Measurements from ENCODE around the gene RBM6.
"Not testable (repeated sequence)": the region's sequence is repeated elsewhere in the genome, so short reads cannot be mapped to it uniquely, and the experiment has no call there.

RBM6 gene, protein sequence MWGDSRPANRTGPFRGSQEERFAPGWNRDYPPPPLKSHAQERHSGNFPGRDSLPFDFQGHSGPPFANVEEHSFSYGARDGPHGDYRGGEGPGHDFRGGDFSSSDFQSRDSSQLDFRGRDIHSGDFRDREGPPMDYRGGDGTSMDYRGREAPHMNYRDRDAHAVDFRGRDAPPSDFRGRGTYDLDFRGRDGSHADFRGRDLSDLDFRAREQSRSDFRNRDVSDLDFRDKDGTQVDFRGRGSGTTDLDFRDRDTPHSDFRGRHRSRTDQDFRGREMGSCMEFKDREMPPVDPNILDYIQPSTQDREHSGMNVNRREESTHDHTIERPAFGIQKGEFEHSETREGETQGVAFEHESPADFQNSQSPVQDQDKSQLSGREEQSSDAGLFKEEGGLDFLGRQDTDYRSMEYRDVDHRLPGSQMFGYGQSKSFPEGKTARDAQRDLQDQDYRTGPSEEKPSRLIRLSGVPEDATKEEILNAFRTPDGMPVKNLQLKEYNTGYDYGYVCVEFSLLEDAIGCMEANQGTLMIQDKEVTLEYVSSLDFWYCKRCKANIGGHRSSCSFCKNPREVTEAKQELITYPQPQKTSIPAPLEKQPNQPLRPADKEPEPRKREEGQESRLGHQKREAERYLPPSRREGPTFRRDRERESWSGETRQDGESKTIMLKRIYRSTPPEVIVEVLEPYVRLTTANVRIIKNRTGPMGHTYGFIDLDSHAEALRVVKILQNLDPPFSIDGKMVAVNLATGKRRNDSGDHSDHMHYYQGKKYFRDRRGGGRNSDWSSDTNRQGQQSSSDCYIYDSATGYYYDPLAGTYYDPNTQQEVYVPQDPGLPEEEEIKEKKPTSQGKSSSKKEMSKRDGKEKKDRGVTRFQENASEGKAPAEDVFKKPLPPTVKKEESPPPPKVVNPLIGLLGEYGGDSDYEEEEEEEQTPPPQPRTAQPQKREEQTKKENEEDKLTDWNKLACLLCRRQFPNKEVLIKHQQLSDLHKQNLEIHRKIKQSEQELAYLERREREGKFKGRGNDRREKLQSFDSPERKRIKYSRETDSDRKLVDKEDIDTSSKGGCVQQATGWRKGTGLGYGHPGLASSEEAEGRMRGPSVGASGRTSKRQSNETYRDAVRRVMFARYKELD

DNA sequence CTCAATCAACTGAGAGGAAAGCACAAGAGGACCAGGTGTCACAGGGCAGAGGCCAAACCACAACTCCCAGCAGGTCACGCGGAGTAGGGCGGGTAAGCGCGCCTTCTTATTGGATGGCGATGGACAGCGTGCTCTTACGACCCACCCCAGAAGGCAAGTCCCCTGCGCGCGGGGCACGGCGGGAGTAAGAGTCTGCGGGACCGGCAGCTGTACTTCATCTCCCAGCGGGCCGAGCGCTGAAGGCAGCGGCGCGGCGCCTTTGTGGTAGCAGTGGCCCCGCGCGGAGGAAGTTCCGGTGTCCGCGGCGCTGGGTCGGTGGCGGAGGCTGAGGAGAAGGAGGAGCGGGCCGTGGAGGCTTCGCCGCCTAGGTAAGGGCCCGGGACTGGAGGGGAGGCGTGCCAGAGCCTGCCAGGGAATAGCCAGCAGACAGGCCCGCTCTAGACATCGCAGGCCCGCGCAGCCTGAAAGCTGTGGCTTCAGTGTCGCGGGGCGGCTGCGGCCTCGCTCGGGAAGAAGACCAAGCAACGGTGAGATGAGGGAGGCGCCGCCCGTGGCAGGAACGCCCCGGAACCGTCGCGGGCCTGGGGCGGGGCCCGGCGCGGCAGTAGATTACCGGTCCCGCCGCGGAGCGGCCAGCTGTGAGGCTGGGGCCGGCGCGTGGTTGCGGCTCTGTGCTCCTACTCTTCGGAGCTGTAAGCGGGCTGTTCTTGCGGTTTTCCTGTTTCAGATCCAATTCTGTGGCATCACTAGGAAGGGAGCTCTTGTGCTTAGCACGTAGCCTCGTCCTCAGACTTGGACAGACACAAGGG lies at the start of gene RBM6:
TSS of gene RBM6 (plus strand) at position 293 of the 809 bp plus-strand sequence. CDS start 22,492 bp downstream, outside the sequence.
- ATAC-seq (replicated peaks) (peak; percentile 95), DNase-seq (peak; percentile 95)
- Mint-ChIP-seq H3K36me3 (peaks cover 12 to 22% of the 10 kb centered on the region in 2 donors), H3K27me3 (no peaks in the 10 kb centered on the region), H3K27ac (peak within 1 kb of the TSS; percentile 98), H3K9me3 (peaks cover 2 to 3% of the 10 kb centered on the region in 2 donors), H3K4me1 (peaks cover 15 to 37% of the 10 kb centered on the region in 2 donors), H3K4me3 (peak within 1 kb of the TSS; percentile 96 to 99)

DNA sequence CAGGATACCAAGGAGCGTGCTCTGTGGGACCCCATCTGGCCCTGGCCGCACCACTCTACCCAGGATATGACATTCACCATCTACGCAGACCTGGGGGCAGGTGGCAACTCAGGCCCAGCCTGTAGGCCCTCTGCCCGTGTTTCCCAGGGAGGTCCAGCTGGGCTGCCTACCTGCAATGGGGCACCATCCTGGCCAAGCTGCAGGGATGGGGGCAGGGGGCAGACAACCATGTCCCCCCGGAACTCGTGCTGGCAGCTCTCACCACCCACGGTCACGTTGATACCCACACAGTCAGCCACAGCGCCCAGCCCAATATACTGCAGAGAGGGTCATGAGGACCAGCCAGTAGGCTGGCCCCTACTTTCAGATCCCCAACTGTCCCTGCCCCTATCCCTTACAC lies 44.2 kb upstream of the RBM6 start:
- H3K4me1 Mint-ChIP-seq: no peaks in the 10 kb centered on the region
- no peak overlapping the region for H3K4me3 Mint-ChIP-seq
- H3K9me3 Mint-ChIP-seq: no peaks in the 10 kb centered on the region
- ATAC-seq (replicated peaks): no peak
- H3K36me3 Mint-ChIP-seq: no peaks in the 10 kb centered on the region
- H3K27me3 Mint-ChIP-seq: no peaks in the 10 kb centered on the region
- no peak for DNase-seq
- H3K27ac Mint-ChIP-seq: no peak overlapping the region

DNA sequence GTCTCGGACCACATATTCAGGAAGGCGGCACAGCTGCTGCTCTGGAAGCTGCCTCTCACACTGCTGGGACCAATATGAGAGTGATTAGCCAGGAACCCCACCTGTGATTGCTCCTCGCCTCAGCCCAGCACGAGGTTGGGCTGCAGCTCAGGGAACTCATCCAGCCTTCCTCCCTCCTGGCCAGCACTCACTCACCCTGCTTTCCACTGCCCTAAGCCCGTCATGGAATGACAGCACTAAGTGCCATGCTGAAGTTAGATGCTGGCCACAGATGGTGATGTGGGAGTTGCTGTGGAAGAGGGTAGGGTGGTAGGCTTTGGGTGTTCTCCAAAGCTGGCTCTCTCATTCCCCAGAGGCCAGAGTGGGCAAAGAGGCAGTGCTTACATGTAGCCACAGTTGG lies 43.6 kb upstream of the RBM6 start:
- no peaks in the 10 kb centered on the region for H3K36me3 Mint-ChIP-seq
- H3K4me1 Mint-ChIP-seq: peaks cover 0 to under 1% of the 10 kb centered on the region in 2 donors
- DNase-seq: no peak
- no peak for ATAC-seq (replicated peaks)
- no peak overlapping the region for H3K4me3 Mint-ChIP-seq
- H3K27me3 Mint-ChIP-seq: no peaks in the 10 kb centered on the region
- no peak overlapping the region for H3K27ac Mint-ChIP-seq
- no peaks in the 10 kb centered on the region for H3K9me3 Mint-ChIP-seq

DNA sequence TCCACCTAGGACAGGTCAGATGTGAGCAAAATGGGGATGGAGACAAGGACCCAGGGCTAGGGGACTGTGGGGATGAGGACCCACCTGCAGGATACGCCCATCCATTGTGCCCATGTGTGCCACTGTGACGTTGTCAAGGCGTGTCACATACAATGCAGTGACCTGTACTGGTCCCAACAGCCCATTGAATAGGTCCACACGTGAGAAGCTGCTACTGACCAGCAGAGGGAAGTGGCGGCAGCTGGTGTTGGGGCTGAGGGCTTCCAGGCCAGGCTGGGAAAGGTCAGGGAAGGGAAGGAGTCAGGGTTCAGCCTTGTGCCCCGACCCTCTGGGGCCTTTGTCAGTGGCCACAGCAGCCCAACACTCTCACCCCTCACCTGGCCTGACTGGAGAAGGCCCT lies 41.0 kb upstream of the RBM6 start:
- no peak for ATAC-seq (replicated peaks)
- no peak overlapping the region for H3K27ac Mint-ChIP-seq
- H3K4me1 Mint-ChIP-seq: peaks cover 3 to 4% of the 10 kb centered on the region in 2 donors
- peaks cover 0 to 2% of the 10 kb centered on the region in 2 donors for H3K36me3 Mint-ChIP-seq
- no peaks in the 10 kb centered on the region for H3K27me3 Mint-ChIP-seq
- DNase-seq: no peak
- no peak overlapping the region for H3K4me3 Mint-ChIP-seq
- no peaks in the 10 kb centered on the region for H3K9me3 Mint-ChIP-seq

DNA sequence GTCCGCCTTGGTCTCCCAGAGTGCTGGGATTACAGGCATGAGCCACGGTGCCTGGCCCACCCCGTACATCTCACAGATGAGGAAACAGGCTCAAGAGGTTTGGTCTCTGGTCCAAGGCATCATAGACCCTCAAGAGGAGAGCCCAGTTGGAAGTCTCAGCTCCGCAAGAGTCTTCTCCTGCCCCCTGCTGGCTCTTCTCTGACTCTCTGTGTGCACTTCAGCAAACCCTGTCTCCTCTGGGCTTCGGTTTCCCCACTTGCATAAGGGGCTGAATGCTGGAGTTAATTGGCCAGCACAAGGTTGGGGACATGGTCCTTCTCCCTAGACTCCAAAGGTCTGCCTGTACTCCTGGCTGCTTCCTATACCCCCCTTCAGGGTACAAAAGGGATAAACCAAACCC lies 40.1 kb upstream of the RBM6 start:
- Mint-ChIP-seq H3K27ac (no peak overlapping the region), H3K4me1 (peaks cover 6 to 7% of the 10 kb centered on the region in 2 donors), H3K4me3 (no peak overlapping the region), H3K36me3 (peaks cover 0 to 3% of the 10 kb centered on the region in 2 donors), H3K27me3 (no peaks in the 10 kb centered on the region), H3K9me3 (no peaks in the 10 kb centered on the region)
- DNase-seq: no peak
- no peak for ATAC-seq (replicated peaks)

DNA sequence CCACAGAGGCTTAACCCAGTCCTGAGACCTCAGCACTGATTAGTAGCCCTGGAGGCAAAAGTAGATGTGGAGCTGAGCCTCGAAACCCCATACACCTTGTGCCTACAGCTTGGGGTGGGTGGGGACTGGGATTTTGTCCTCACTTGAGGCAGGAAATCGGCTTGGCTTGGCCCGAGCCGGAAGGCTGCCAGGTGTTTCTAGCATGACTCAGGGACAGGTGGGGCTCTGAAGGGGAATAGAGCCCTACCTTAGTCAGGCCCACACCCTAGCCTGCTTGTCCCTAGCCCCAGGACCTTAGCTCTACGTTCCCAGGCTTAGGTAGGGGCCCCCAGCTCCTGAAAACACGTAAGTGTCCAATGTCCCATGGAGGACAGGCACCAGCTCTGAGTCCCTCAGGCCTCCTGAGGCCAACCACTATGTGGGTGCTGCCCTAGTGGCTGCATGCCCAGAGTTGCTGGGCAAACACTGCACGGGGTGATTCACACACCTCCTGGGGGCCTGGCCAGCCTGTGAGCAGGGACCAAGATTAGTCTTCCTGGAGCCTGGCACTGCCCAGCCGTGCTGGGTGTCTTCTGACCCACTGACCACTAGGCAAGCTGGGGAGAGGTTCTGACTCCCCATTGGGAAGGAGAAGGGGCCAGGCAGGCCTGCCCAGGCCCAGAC lies 39.3 kb upstream of the RBM6 start:
- Mint-ChIP-seq H3K27me3 (no peaks in the 10 kb centered on the region), H3K36me3 (peaks cover 0 to 3% of the 10 kb centered on the region in 2 donors), H3K4me3 (no peak overlapping the region), H3K9me3 (no peaks in the 10 kb centered on the region), H3K27ac (no peak overlapping the region), H3K4me1 (peaks cover 9 to 11% of the 10 kb centered on the region in 2 donors)
- no peak for DNase-seq
- ATAC-seq (replicated peaks): no peak

DNA sequence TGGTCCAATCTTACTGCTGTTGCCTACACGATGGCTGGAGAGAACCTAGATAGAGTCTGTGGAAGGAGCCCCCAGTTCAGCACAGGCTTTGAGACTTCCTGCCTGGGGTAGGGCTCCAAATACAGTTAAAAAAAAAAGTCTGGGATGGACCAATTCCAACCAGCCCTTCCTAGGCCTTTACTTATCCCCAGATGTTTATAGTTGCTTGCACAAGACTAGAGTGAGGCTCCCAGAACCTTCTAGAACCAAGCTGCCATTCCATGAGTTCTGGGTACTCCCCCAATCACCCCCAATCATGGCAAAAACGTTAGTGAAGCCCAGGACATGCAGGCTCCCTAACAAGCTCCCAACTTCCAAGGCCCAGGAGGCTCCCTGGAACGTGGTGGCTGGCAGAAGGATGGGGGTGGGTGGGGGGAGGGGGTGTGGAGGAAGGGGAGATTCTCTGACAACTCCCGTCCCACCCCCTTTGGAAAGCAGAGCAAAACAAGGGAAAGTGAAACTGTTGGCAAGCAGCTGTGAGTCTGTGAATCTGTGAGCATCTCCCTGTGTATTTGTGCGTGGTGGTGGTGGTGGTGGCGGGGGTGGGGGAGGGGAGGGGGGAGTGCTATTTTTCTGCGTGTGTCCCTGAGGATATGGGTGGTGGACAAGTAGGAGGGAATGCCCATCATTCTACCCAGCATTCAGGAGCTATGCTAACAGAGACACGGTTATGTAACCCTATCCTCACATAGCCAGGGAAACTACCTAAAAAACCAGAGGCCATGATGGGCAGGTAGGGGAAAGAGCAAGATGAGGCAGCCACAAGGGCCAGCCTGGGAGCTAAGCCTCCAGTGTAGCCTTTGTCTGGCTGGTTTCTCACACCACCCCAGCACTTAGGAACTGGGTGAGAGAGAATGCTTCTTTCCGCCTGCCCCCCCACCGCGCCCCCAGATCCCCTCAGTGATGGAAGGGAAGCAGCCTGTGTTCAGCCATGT lies 38.3 kb upstream of the RBM6 start:
- no peak for ATAC-seq (replicated peaks)
- Mint-ChIP-seq H3K27ac (peak overlapping the region; percentile 20), H3K9me3 (no peaks in the 10 kb centered on the region), H3K4me1 (peaks cover 16 to 22% of the 10 kb centered on the region in 2 donors), H3K36me3 (peaks cover 0 to 3% of the 10 kb centered on the region in 2 donors), H3K4me3 (no peak overlapping the region), H3K27me3 (no peaks in the 10 kb centered on the region)
- DNase-seq: no peak

DNA sequence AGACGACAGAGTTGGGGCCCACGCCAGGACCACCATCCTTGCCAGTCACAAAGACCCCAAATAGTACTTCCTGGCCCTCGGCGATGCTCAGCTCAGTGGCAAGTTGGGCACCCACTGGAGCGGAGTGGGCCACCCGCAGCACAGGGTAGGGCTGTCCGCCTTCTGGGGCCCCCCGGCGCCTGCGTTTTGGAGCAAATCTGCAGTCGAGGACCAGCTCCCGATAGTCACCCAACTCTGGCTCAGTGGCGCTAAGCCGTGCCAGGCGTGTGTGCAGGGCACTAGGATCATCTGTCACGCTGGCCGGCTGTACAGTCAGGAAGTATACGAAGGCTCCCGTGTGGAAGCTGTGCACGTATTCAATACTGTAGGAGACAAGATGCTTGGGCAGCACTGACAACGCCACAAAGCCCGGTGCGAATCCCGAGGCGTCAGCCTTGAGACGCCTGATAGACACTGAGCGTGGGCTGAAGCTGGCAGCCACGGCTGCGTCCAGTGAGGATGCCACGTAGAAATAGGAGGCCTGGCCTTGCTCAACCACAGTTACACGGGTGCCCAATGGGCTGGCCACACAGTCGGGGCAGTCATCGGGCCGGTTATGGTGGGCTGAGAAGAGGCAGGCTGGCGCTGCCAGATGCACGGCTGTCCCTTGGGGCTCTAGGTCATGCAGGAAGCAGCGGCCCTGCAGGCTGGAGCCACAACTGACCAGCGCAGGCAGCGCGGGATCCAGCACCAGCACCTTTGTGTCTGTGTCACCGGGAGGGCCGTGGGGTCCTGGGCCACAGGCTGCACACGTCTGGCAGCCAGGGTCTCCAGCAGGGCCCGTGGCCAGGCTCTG lies 37.2 kb upstream of the RBM6 start:
- no peak overlapping the region for H3K4me3 Mint-ChIP-seq

DNA sequence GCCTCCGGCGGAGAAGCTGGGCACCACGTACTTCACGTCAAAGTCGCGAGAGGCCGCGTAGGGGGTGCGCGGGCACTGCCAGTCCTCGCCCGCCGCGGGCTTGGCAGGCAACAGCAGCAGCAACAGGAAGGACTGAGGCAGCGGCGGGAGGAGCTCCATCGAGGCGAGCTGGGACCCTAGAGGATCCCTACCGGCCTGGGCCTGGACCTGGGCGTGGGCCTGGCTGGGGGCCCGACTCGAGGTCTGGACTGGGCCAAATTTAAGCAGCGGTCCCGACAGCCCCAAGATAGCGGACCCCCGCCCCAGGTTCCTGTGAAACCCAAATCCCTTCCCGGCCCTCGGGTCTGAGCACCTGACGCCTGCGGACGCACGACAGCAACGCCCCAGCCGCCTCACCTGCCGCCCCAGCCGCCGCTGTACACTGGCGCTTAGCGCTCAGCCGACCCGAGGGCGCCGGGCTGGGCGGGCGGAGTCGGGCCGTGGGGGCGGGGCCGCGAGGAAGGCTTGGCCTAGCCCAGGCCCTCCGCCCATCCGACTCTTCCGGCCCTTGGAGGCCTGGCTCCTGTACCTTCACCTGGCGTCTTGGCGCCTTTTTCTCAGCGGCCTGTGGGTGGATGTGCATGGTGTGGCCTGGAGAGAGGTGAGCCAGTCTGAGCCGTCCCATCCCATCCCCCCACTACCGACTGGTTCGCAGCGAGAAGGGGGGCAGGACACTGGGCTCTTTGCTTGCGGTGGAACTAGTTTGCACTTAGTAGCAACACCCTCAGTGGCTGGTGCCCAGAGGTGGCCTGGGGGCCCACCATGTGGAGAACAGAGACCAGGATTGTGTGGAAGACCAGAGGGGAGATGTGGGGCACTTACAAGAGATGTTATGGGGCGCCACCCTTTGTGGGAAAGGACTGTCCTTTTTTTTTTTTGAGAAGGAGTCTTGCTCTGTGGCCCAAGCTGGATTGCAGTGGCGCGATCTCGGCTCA lies 36.2 kb upstream of the RBM6 start, which contains the start of gene MST1R:
TSS of gene MST1R (minus strand) at position 423 of the 974 bp plus-strand sequence. CDS start at position 159, 264 bp downstream.
- Mint-ChIP-seq H3K9me3 (no peaks in the 10 kb centered on the region), H3K36me3 (peaks cover 0 to 3% of the 10 kb centered on the region in 2 donors), H3K4me1 (peaks cover 19 to 23% of the 10 kb centered on the region in 2 donors), H3K4me3 (peak within 1 kb of the TSS; percentile 80 to 86), H3K27ac (peak within 1 kb of the TSS; percentile 85), H3K27me3 (no peaks in the 10 kb centered on the region)
- DNase-seq: peak; percentile 64
- peak; percentile 95 to 97 for ATAC-seq (replicated peaks)

More for the DNA sequence above, 37.2 kb upstream of the RBM6 start:
- H3K27me3 Mint-ChIP-seq: no peaks in the 10 kb centered on the region
- H3K9me3 Mint-ChIP-seq: no peaks in the 10 kb centered on the region
- ATAC-seq (replicated peaks) (no peak), DNase-seq (no peak)
- no peak overlapping the region for H3K27ac Mint-ChIP-seq
- H3K36me3 Mint-ChIP-seq: peaks cover 0 to 3% of the 10 kb centered on the region in 2 donors
- peaks cover 19 to 23% of the 10 kb centered on the region in 2 donors for H3K4me1 Mint-ChIP-seq

DNA sequence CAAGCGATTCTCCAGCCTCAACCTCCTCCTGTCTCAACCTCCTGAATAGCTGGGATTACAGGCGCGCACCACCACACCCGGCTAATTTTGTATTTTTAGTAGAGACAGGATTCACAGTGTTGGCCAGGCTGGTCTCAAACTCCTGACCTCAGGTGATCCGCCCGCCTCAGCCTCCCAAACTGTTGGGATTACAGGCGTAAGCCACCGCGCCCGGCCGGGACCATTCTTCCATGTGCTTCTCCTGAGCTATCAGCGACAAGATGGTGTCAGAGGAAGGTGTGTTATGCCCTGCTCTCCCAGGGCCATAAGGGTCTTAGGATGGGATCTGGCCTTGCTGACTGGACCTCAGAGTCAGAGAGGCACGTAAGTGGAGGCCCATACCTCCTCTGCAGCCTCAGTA lies 35.5 kb upstream of the RBM6 start:
- H3K9me3 Mint-ChIP-seq; H3K27ac Mint-ChIP-seq; H3K36me3 Mint-ChIP-seq; ATAC-seq (replicated peaks); DNase-seq; H3K27me3 Mint-ChIP-seq: not testable (repeated sequence)
- peaks cover 19 to 23% of the 10 kb centered on the region in 2 donors for H3K4me1 Mint-ChIP-seq
- H3K4me3 Mint-ChIP-seq: peak overlapping the region; percentile 80 to 86
